Kidney (tissue), 14 donors: Measurements from ENCODE around the gene BBLN. TPM values are rescaled to one million over a fixed set of nuclear protein-coding genes. Genes with fewer than 3 reads are reported as not detected.

ENCODE experiments used
- DNase-seq, 5 donors: peaks; one replicate each; pipeline ENCODE4 v3.0.0-alpha.2; 2013 to 2020
- FAIRE-seq: peaks from 2 replicates; lab custom pipeline; 2012; peaks lifted over from hg19 to GRCh38; lab: Jason Lieb, UNC
- H3K27ac ChIP-seq, 2 donors: one replicate each; pipeline ENCODE4 v1.7.0; 2013; ENCODE audit warnings: low read depth in 2 of 2, low read length in 2 of 2, inconsistent platforms in 1 of 2
- H3K27me3 ChIP-seq: one replicate; pipeline ENCODE4 v1.7.1; 2013; ENCODE audit warnings: low read length, inconsistent platforms; ENCODE audit not compliant: control insufficient read depth, insufficient read depth
- H3K36me3 ChIP-seq, 3 donors: one replicate each; pipeline versions ENCODE4 v1.7.0 to v1.7.1; 2013; ENCODE audit warnings: low read length in 3 of 3, control low read depth in 1 of 3, inconsistent platforms in 1 of 3; ENCODE audit not compliant: insufficient read depth in 3 of 3, control insufficient read depth in 2 of 3
- H3K4me1 ChIP-seq, 3 donors: one replicate each; pipeline versions ENCODE4 v1.7.0 to v1.7.1; 2013; ENCODE audit warnings: low read length in 3 of 3, inconsistent platforms in 1 of 3, low read depth in 1 of 3; ENCODE audit not compliant: control insufficient read depth in 2 of 3, insufficient read depth in 2 of 3
- H3K4me3 ChIP-seq, 3 donors: one replicate each; pipeline versions ENCODE4 v1.7.0 to v1.8.1; 2013; ENCODE audit warnings: low read length in 3 of 3, control low read depth in 1 of 3, inconsistent platforms in 1 of 3
- H3K9ac ChIP-seq, 3 donors: one replicate each; pipeline versions ENCODE4 v1.7.0 to v1.7.1; 2013; ENCODE audit warnings: low read length in 3 of 3, control low read depth in 1 of 3, inconsistent platforms in 1 of 3
- H3K9me3 ChIP-seq, 3 donors: one replicate each; pipeline versions ENCODE4 v1.7.0 to v1.7.1; 2013; ENCODE audit warnings: low read length in 3 of 3, control low read depth in 1 of 3, inconsistent platforms in 1 of 3; ENCODE audit not compliant: control insufficient read depth in 2 of 3, insufficient read depth in 1 of 3
- CTCF ChIP-seq: IDR thresholded peaks from 3 replicates; pipeline ENCODE4 v1.5.1; 2012; ENCODE audit warnings: mild to moderate bottlenecking, moderate library complexity, borderline replicate concordance; ENCODE audit not compliant: insufficient read depth; ENCODE audit errors: extremely low read depth
- intact Hi-C: fragments of 100-400 bp; cut with DNase I; formaldehyde crosslinking; loops from one replicate; pipeline ENCODE4 v1.11.1; 2022
- polyA plus RNA-seq: library from polyadenylated mRNA; stranded (reverse); fragments of 350-450 nt; fragmentation: Illumina TruSeq; extraction: RNeasy Lipid Tissue Mini Kit (QIAGEN cat#74804); gene quantifications from one replicate; pipeline ENCODE4 v1.2.3, GENCODE V29; 2014; ENCODE audit warnings: low read depth, low replicate concordance; ENCODE audit not compliant: insufficient read depth
- total RNA-seq: library from RNA; stranded (reverse); fragmentation: NEBNext Ultra II Directional; extraction: Animal tissue kit (Norgen Biotek cat#: 25700); gene quantifications from one replicate; pipeline ENCODE4 v1.2.1, GENCODE V29; 2021
- donor health status: control.
- donor health status: control.
- donor health status: control.
- donor health status: control.
- donor health status: control.
- donor health status: DM: yes; HTN: yes; CAD: no.
- donor health status: Normal renal cell carcinoma (clear cell type).

Gene BBLN
- total and polyA plus RNA-seq, 2 donors from 2014 or later = 55.6 to 192 TPM

GRCh38 chr9:128167209-128167608 lies 7.1 kb downstream of the BBLN start:
- H3K4me1 ChIP-seq = no peaks in the 10 kb centered on the region
- intact Hi-C loops = no loop called here
- H3K27ac ChIP-seq = no peak overlapping the region
- DNase-seq = no peak
- H3K27me3 ChIP-seq = no peaks in the 10 kb centered on the region
- no peak for FAIRE-seq
- no peaks in the 10 kb centered on the region for H3K9me3 ChIP-seq
- TF ChIP-seq CTCF = no peak
- H3K36me3 ChIP-seq = peaks cover 7 to 41% (median 23%) of the 10 kb centered on the region in 3 donors
- no peak overlapping the region for H3K4me3 ChIP-seq
- no peak overlapping the region for H3K9ac ChIP-seq

DNA sequence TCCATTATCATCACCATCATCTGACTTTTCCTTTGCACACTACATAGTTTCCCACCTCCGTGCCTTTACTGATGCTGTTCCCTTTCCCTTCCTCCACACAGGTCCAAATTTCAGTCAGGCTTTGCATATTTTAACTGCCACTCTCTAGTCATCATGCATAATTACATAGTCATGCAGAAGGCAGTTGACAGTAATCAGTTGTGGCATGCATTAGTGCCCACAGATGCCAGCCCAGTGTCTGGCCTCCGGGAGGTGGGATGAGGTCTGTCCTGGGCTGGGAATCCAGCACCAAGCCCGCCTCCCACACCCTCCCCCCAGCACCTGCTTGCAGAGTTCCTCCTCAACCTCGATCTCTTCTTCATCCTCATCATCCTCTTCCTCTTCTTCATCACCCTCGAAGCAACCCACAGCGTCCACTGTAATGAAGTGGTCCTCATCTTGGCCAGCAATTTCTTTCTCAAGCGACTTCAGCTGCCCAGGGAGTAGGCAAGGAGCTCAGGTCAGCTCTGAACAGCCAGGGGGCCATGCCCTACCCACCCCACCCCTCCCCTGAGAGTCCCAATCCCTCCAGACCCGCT lies 8.8 kb downstream of the BBLN start:
- Histone ChIP-seq H3K4me3 (no peak overlapping the region), H3K4me1 (no peaks in the 10 kb centered on the region), H3K9ac (no peak overlapping the region), H3K27me3 (no peaks in the 10 kb centered on the region), H3K36me3 (peaks cover 7 to 37% (median 23%) of the 10 kb centered on the region in 3 donors), H3K9me3 (no peaks in the 10 kb centered on the region), H3K27ac (no peak overlapping the region)
- TF ChIP-seq CTCF = no peak
- DNase-seq = no peak
- intact Hi-C loops = no loop called here
- FAIRE-seq = no peak

DNA sequence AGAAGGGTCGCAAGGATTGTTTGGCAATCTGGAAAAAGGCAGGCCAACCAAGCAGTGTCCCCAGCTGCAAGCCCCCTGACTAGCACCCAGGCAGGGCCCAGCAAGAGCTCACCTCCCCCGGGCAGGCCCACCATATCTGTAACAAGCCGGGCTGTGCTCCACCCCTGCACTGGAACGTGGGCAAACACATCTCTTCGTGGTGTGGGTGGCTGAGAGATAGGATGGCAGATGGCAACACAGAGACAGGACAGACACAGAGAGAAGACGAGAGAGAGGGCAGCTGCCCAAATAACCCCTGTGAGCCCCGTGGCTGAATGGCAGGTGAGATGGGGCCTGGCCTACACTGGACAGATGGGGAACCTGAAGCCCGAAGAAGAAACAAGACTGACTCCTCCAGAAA lies 9.4 kb downstream of the BBLN start:
- no peak overlapping the region for H3K9ac ChIP-seq
- no peak overlapping the region for H3K4me3 ChIP-seq
- intact Hi-C loops = no loop called here
- H3K27ac ChIP-seq = no peak overlapping the region
- peaks cover 7 to 34% (median 20%) of the 10 kb centered on the region in 3 donors for H3K36me3 ChIP-seq
- DNase-seq (peak in 1 of 5 donors; percentile 63), FAIRE-seq (no peak)
- H3K27me3 ChIP-seq = no peaks in the 10 kb centered on the region
- H3K4me1 ChIP-seq = no peaks in the 10 kb centered on the region
- H3K9me3 ChIP-seq = no peaks in the 10 kb centered on the region
- TF ChIP-seq CTCF = no peak

DNA sequence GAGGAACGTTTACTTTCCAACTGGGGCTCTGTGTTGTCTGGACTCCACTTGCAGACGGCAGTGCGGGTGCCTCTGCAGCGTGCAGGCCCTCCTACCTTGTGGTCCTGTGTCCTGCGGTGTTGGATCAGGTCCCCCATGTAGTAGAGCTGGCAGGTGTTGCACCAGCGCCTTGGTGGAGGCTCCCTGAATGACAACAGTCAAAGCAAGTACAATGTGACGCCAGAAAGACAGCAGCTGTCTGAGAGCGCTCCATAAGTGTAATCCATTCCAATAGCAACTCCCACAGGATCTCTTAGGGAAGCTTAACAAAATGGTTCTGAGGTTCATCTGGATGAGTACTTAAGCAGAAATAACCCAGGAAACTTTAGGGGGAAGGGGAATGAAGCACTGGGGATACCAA lies 9.9 kb downstream of the BBLN start:
- intact Hi-C loops = no loop called here
- no peak for TF ChIP-seq CTCF
- Histone ChIP-seq H3K27me3 (no peaks in the 10 kb centered on the region), H3K36me3 (peaks cover 7 to 33% (median 20%) of the 10 kb centered on the region in 3 donors), H3K9me3 (no peaks in the 10 kb centered on the region), H3K9ac (no peak overlapping the region), H3K4me1 (no peaks in the 10 kb centered on the region), H3K27ac (no peak overlapping the region), H3K4me3 (no peak overlapping the region)
- no peak for FAIRE-seq
- DNase-seq = no peak
